ENCODE results near the gene ZRANB1.

DNA sequence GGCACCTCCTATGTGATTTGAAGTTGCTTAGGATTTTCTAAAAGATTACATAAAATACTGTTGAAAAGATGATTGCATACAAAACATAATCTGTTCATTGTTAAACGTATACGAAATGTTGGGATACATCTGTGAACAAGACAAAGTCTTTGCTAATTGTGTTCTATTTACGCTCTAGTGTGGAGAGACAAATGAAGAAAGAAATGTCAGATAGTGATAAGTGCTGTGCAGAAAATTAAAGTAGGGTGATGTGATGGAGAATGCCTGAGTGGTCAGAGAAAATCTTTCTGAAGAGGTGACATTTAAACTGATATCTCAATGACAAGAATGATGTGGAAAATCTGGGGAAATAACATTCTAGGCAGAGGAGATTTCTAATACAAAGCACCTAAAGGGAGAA is 13.4 kb upstream of the ZRANB1 start:
- TF ChIP-seq GATA2 (IDR thresholded peaks at IDR 0.05; ENCODE audit: low read depth, low read length) (no peak), GATA3 (IDR thresholded peaks at IDR 0.05; ENCODE audit: low read depth, low read length) (no peak)
